ENCODE data around the gene FILIP1L.

GRCh38 chr3:100089812-100090668 lies 24.3 kb downstream of the FILIP1L start:
- TF ChIP-seq, protein P1, sequence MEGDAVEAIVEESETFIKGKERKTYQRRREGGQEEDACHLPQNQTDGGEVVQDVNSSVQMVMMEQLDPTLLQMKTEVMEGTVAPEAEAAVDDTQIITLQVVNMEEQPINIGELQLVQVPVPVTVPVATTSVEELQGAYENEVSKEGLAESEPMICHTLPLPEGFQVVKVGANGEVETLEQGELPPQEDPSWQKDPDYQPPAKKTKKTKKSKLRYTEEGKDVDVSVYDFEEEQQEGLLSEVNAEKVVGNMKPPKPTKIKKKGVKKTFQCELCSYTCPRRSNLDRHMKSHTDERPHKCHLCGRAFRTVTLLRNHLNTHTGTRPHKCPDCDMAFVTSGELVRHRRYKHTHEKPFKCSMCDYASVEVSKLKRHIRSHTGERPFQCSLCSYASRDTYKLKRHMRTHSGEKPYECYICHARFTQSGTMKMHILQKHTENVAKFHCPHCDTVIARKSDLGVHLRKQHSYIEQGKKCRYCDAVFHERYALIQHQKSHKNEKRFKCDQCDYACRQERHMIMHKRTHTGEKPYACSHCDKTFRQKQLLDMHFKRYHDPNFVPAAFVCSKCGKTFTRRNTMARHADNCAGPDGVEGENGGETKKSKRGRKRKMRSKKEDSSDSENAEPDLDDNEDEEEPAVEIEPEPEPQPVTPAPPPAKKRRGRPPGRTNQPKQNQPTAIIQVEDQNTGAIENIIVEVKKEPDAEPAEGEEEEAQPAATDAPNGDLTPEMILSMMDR (IDR thresholded peaks at IDR 0.05): no peak
- no peak for TF ChIP-seq EZH2 (IDR thresholded peaks at IDR 0.05; ENCODE audit: borderline replicate concordance, insufficient read depth, low read depth, low read length, poor library complexity, severe bottlenecking)

Measured in B cell (primary cell).